ENCODE results near the gene LPP. TPM values are rescaled to one million over a fixed set of nuclear protein-coding genes. Genes with fewer than 3 reads are reported as not detected.

LPP gene
- total RNA-seq, 6 donors from 2014 or later, result 86.0 to 196 (median 160) TPM

GRCh38 chr3:188927971-188928370 is 774.0 kb downstream of the LPP start:
- H3K27ac ChIP-seq, result no peak overlapping the region

DNA sequence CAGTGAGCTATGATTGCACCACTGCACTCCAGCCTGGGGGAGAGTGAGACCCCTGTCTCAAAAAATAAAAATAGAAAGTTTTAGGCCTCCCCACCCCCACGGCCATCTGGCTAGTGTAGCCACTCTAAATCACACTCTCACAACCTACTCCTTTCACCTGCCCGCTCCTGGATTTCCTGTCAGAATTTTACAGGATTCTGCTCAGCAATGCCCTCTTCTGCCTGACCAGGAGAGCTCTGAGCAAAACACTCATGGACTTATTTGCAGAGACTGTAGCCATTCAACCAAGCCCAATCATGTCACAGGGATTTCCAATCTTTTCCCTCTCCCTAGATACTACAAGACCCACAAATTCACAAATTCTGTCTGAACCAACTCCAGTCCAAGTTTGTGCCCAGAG is 775.2 kb downstream of the LPP start:
- DNase-seq (peak in 1 of 2 donors; percentile 45), ATAC-seq (ENCODE audit: low FRiP score in 2 of 2) (no peak)
- Histone ChIP-seq H3K9me3 (no peaks in the 10 kb centered on the region), H3K4me3 (no peak overlapping the region), H3K4me1 (peaks cover 0 to 6% (median 2%) of the 10 kb centered on the region in 4 donors), H3K27me3 (no peaks in the 10 kb centered on the region), H3K27ac (no peak overlapping the region), H3K36me3 (no peaks in the 10 kb centered on the region)
- TF ChIP-seq POLR2A (IDR thresholded peaks at IDR 0.05) (no peak), EP300 (IDR thresholded peaks at IDR 0.05) (no peak)
- TF ChIP-seq, protein P1, sequence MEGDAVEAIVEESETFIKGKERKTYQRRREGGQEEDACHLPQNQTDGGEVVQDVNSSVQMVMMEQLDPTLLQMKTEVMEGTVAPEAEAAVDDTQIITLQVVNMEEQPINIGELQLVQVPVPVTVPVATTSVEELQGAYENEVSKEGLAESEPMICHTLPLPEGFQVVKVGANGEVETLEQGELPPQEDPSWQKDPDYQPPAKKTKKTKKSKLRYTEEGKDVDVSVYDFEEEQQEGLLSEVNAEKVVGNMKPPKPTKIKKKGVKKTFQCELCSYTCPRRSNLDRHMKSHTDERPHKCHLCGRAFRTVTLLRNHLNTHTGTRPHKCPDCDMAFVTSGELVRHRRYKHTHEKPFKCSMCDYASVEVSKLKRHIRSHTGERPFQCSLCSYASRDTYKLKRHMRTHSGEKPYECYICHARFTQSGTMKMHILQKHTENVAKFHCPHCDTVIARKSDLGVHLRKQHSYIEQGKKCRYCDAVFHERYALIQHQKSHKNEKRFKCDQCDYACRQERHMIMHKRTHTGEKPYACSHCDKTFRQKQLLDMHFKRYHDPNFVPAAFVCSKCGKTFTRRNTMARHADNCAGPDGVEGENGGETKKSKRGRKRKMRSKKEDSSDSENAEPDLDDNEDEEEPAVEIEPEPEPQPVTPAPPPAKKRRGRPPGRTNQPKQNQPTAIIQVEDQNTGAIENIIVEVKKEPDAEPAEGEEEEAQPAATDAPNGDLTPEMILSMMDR (IDR thresholded peaks at IDR 0.05), result peak in 3 of 6 experiments; percentile 6 to 35 (median 28)
- 55 to 80% methylated on average over 2 of the region's 2 CpGs for WGBS, 2 donors

More at GRCh38 chr3:188927971-188928370, 774.0 kb downstream of the LPP start:
- TF ChIP-seq EP300 (IDR thresholded peaks at IDR 0.05) (no peak), POLR2AphosphoS5 (IDR thresholded peaks at IDR 0.05) (no peak), POLR2A (IDR thresholded peaks at IDR 0.05) (no peak)
- TF ChIP-seq, protein P1 (IDR thresholded peaks at IDR 0.05), result no peak
- Histone ChIP-seq H3K9me3 (no peaks in the 10 kb centered on the region), H3K27me3 (no peaks in the 10 kb centered on the region), H3K36me3 (no peaks in the 10 kb centered on the region), H3K4me1 (peaks cover 0 to 6% (median 2%) of the 10 kb centered on the region in 4 donors), H3K4me3 (no peak overlapping the region)
- no peak for ATAC-seq (ENCODE audit: low FRiP score in 2 of 2)
- DNase-seq, result no peak

- Histone ChIP-seq H3K9me3 (no peaks in the 10 kb centered on the region), H3K4me3 (no peak overlapping the region), H3K27me3 (no peaks in the 10 kb centered on the region), H3K4me1 (peaks cover 0 to 6% (median 2%) of the 10 kb centered on the region in 4 donors), H3K27ac (no peak overlapping the region), H3K36me3 (no peaks in the 10 kb centered on the region)
- no peak for TF ChIP-seq POLR2A (IDR thresholded peaks at IDR 0.05)
- TF ChIP-seq, protein P1 (IDR thresholded peaks at IDR 0.05), result no peak
- no peak for TF ChIP-seq POLR2AphosphoS5 (IDR thresholded peaks at IDR 0.05)
- TF ChIP-seq EP300 (IDR thresholded peaks at IDR 0.05), result no peak
- 61 to 74% methylated on average over 2 to 3 of the region's 3 CpGs for WGBS, 2 donors
- DNase-seq (no peak), ATAC-seq (ENCODE audit: low FRiP score in 2 of 2) (no peak)
Measured at GRCh38 chr3:188931036-188931435, 777.1 kb downstream of the LPP start.

- WGBS, 2 donors, result 93 to 96% methylated on average over 3 of the region's 3 CpGs
- TF ChIP-seq POLR2A (IDR thresholded peaks at IDR 0.05), result no peak
- TF ChIP-seq, protein P1 (IDR thresholded peaks at IDR 0.05), result no peak
- TF ChIP-seq POLR2AphosphoS5 (IDR thresholded peaks at IDR 0.05), result no peak
- no peak for TF ChIP-seq EP300 (IDR thresholded peaks at IDR 0.05)
- no peak for DNase-seq
- Histone ChIP-seq H3K9me3 (no peaks in the 10 kb centered on the region), H3K36me3 (no peaks in the 10 kb centered on the region), H3K27ac (no peak overlapping the region), H3K27me3 (no peaks in the 10 kb centered on the region), H3K4me3 (no peak overlapping the region), H3K4me1 (peaks cover 0 to 6% (median 2%) of the 10 kb centered on the region in 4 donors)
- ATAC-seq (ENCODE audit: low FRiP score in 2 of 2), result peak in 1 of 2 donors; percentile 32
Measured at GRCh38 chr3:188931531-188931930, 777.6 kb downstream of the LPP start.

DNA sequence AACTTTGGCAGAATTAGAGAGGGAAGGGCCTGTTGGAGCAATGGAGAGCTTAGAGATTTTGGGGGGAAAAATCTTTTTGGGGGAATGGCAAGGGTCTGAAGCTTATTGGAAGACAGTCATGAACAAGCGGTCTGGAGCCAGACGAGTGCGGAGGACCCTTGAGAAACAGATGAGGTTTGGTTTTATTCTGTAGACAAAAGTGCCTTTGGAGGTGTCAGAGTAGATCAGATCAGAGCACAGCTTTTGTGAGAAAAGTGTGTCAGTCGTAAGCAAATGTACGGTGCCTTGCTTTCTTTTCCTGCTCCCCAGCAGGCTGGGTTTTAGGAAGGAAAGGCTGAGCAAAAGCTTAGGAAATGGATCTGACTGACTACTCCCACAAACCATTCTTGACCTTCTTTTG is 781.0 kb downstream of the LPP start:
- Histone ChIP-seq H3K4me3 (no peak overlapping the region), H3K36me3 (no peaks in the 10 kb centered on the region), H3K27me3 (no peaks in the 10 kb centered on the region), H3K4me1 (peaks cover 1 to 5% (median 3%) of the 10 kb centered on the region in 4 donors), H3K27ac (no peak overlapping the region), H3K9me3 (no peaks in the 10 kb centered on the region)
- no peak for ATAC-seq (ENCODE audit: low FRiP score in 2 of 2)
- 92 to 98% methylated on average over 5 of the region's 5 CpGs for WGBS, 2 donors
- TF ChIP-seq, protein P1 (IDR thresholded peaks at IDR 0.05), result no peak
- TF ChIP-seq EP300 (IDR thresholded peaks at IDR 0.05) (no peak), POLR2AphosphoS5 (IDR thresholded peaks at IDR 0.05) (no peak), POLR2A (IDR thresholded peaks at IDR 0.05) (no peak)
- no peak for DNase-seq
